AG04450 (cell line): ENCODE data around the gene EEPD1. TPM values are rescaled to one million over a fixed set of nuclear protein-coding genes. Genes with fewer than 3 reads are reported as not detected.

Experiments
- CTCF ChIA-PET: fragments of 300-600, 350-600 bp; formaldehyde crosslinking; extraction: SDS; loops from one replicate; lab custom pipeline; 2022; ENCODE audit warnings: antibody characterized with exemption, inconsistent platforms; lab: Charles Lee
- POLR2A ChIA-PET: fragments of 350-600 bp; formaldehyde crosslinking; extraction: SDS; loops from one replicate; lab custom pipeline; 2021; ENCODE audit warnings: antibody characterized with exemption, inconsistent platforms; lab: Yijun Ruan, JAX
- DNase-seq: peaks from one replicate; pipeline ENCODE4 v3.0.0-alpha.2; 2011; ENCODE audit warnings: low read depth, low spot score
- H3K27ac ChIP-seq: one replicate; pipeline ENCODE4 v1.5.1; 2012; ENCODE audit warnings: low read depth, low read length, control low read depth
- H3K27me3 ChIP-seq: one replicate; pipeline ENCODE4 v1.6.0; 2012; ENCODE audit warnings: low read length; ENCODE audit not compliant: control insufficient read depth, insufficient read depth
- H3K4me3 ChIP-seq: 2 replicates; pipeline ENCODE4 v1.5.1; 2011; ENCODE audit warnings: mild to moderate bottlenecking, low read depth, low read length, control low read depth
- H3K9me3 ChIP-seq: 2 replicates; pipeline ENCODE4 v1.5.1; 2012; ENCODE audit warnings: low read length; ENCODE audit not compliant: control insufficient read depth, insufficient read depth
- polyA plus RNA-seq: library from polyadenylated mRNA; depleted of rRNA; stranded (reverse); fragments of >200 nt; gene quantifications from 2 replicates; pipeline ENCODE4 v1.2.3, GENCODE V29; 2011
- TF ChIP-seq, protein P1 (sequence below): IDR thresholded peaks from 2 replicates; pipeline ENCODE4 v1.5.1; 2011; ENCODE audit warnings: low read depth, low read length, control low read depth, inconsistent platforms

The EEPD1 gene
- polyA plus RNA-seq, 1 experiment: 21.1 TPM

DNA sequence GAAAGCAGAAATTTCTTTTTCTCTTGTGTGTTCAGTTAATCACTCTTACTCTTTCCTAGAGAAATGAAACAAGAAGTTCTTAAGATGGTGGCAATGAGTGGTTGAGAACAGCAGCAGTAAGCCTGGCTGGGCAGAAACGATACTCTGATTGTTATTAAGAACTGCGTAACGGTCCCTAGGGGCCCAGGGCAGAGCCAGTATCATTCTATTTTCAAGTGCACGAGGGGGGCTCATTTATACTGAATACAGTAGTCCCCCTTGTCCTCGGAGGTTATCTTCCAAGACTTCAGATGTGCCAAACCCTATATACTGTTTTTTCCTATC lies 64.9 kb downstream of the EEPD1 start:
- Histone ChIP-seq H3K4me3 (no peak overlapping the region), H3K9me3 (no peaks in the 10 kb centered on the region; the same call in 1 of the 2 replicates), H3K27me3 (no peaks in the 10 kb centered on the region), H3K27ac (no peak overlapping the region)
- no peak for DNase-seq
- ChIA-PET POLR2A (no interaction called here), CTCF (no interaction called here)
- TF ChIP-seq, protein P1, sequence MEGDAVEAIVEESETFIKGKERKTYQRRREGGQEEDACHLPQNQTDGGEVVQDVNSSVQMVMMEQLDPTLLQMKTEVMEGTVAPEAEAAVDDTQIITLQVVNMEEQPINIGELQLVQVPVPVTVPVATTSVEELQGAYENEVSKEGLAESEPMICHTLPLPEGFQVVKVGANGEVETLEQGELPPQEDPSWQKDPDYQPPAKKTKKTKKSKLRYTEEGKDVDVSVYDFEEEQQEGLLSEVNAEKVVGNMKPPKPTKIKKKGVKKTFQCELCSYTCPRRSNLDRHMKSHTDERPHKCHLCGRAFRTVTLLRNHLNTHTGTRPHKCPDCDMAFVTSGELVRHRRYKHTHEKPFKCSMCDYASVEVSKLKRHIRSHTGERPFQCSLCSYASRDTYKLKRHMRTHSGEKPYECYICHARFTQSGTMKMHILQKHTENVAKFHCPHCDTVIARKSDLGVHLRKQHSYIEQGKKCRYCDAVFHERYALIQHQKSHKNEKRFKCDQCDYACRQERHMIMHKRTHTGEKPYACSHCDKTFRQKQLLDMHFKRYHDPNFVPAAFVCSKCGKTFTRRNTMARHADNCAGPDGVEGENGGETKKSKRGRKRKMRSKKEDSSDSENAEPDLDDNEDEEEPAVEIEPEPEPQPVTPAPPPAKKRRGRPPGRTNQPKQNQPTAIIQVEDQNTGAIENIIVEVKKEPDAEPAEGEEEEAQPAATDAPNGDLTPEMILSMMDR: no peak

DNA sequence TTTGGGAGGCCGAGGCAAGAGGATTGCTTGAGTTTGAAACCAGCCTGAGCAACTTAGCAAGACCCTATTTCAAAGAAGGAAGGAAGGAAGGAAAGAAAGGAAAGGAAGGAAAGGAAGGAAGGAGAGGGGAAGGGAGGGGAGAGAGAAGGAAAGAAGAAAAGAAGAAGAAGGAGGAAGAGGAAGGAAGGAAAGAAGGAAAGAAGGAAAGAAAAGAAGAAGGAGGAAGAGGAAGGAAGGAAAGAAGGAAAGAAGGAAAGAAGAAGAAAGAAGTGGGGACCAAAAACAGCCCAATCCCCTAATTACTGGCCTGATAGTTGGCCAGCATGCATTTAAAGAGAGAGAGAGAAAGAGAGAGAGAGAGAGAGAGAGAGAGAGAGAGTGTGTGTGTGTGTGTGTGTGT lies 66.4 kb downstream of the EEPD1 start:
- H3K4me3 ChIP-seq: no peak overlapping the region
- ChIA-PET POLR2A (no interaction called here), CTCF (no interaction called here)
- H3K27ac ChIP-seq: no peak overlapping the region
- no peak for DNase-seq
- TF ChIP-seq, protein P1: no peak
- H3K9me3 ChIP-seq: no peaks in the 10 kb centered on the region; the same call in 1 of the 2 replicates
- H3K27me3 ChIP-seq: no peaks in the 10 kb centered on the region

DNA sequence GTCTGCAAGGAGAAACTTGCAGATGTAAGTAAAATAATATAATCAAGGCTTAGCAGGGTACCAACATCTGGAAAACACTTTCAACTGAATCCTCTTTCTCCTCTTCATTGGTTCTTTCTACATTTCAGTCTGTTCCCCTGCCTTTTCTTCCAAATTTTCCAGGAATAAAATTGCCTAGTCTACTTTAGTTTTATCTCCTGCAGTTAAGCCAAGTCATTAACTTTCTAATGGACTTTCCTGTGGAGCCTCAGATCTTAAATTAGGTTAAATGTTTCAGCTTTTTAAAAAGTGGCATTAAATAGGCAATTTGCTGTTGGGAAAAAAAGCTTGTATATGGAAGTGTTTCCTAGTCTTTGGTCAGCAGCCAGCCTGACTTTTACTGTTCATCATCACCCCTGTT lies 70.8 kb downstream of the EEPD1 start:
- no peak for DNase-seq
- TF ChIP-seq, protein P1: no peak
- ChIA-PET POLR2A (no interaction called here), CTCF (interaction anchor here (0.9 kb wide), 1 partner anchor 140 kb away, joined by 3 read pairs; no protein-coding TSS in a partner anchor)
- Histone ChIP-seq H3K27ac (no peak overlapping the region), H3K9me3 (no peaks in the 10 kb centered on the region), H3K4me3 (no peak overlapping the region), H3K27me3 (no peaks in the 10 kb centered on the region)

DNA sequence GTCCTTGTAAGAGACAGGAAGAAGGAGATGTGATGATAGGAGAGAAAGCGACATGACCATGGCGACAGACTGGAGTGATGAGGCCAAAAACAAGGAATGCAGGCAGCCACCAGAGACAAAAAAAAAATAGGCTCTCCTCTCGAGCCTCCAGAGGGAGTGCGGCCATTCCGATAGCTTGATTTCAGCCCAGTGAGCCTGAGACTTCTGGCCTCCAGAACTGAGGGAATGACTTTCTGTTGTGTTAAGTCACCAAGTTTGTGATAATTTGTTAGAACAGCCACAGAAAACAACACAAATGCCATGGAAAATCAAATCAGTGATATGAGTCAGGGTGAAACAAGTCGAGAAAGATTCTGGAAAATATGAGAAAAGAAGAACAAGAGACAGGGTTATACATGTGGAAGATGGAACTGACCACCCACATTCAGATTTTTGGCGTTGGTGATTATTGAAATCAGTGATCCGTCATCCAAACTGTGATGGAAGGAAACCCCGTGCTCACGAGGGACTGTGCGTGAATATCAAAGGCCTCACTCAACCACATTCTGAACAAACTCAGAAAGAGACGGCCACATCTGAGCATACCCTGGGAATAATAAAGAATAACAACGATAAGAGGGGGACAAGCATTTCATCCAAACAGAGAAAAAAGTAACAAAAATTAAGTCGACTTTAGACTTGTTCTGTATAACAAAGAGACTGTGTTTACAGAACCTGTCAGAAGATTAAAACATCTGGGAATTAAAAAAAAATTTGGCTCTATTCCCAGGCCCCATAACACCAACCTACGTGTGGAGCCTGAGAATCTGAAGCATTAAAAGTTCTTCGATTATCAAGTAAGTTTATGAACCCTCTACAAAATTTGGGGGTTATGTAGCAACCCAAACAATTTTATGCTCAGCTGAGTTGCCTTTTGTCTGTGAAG lies 72.1 kb downstream of the EEPD1 start:
- TF ChIP-seq, protein P1: 0 out of 2 replicates have a peak, but pooled peaks have one; percentile 9
- no peaks in the 10 kb centered on the region for H3K9me3 ChIP-seq
- ChIA-PET CTCF (no interaction called here), POLR2A (no interaction called here)
- H3K27ac ChIP-seq: peak overlapping the region; percentile 34
- no peak overlapping the region for H3K4me3 ChIP-seq
- H3K27me3 ChIP-seq: no peaks in the 10 kb centered on the region
- DNase-seq: no peak

DNA sequence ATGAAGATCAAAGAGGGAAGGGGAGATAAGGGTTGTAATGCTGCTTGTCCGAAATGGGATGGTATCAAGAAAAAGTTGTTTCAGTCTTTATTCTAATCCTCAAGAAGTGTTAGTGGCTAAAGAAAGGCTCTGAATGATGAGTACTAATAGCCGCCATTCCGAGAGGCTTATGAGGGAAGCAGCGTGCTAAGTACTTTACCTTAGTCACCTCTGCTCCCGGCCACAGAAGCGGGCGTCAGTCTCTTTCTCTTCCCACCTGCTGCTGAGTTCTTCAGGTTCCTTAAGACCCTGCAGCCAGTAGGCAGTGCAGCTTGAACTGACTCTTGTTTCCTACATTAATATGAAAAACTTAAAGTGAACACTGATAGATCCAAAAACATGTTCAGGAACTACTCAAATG lies 73.1 kb downstream of the EEPD1 start:
- Histone ChIP-seq H3K9me3 (no peaks in the 10 kb centered on the region), H3K4me3 (no peak overlapping the region), H3K27me3 (no peaks in the 10 kb centered on the region), H3K27ac (no peak overlapping the region)
- ChIA-PET CTCF (no interaction called here), POLR2A (no interaction called here)
- DNase-seq: no peak
- TF ChIP-seq, protein P1: no peak
